Measurements from ENCODE around the gene GABRP. TPM values are rescaled to one million over a fixed set of nuclear protein-coding genes. Genes with fewer than 3 reads are reported as not detected.
A peak's percentile ranks its signal among the peaks of the same experiment; 100 is the strongest.

GABRP gene
- total and polyA plus RNA-seq, 12 donors, result 0.03 to 0.26 (median 0.13) TPM; not detected in 7

DNA sequence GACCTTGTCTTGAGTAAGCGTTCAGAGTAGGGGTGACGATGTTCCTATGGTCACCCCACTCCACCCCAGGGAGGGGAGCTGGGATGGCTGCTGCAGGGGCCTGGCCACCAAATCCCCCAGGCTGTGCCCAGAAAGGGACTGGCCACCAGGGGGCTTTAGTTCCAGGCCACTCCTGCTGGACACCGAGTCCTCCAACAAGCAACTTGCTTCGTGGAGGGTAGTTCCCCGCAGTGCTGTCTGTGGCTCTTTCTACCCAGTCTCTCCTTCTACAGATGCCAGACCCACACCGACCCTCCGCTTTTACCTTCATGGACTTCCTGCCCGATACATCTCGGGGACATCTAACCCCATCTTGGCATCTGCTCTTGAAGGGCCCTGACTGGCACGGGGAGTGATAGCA lies 35.7 kb upstream of the GABRP start:
- no peak for TF ChIP-seq POLR2A (IDR thresholded peaks at IDR 0.05)
- TF ChIP-seq, protein P1, sequence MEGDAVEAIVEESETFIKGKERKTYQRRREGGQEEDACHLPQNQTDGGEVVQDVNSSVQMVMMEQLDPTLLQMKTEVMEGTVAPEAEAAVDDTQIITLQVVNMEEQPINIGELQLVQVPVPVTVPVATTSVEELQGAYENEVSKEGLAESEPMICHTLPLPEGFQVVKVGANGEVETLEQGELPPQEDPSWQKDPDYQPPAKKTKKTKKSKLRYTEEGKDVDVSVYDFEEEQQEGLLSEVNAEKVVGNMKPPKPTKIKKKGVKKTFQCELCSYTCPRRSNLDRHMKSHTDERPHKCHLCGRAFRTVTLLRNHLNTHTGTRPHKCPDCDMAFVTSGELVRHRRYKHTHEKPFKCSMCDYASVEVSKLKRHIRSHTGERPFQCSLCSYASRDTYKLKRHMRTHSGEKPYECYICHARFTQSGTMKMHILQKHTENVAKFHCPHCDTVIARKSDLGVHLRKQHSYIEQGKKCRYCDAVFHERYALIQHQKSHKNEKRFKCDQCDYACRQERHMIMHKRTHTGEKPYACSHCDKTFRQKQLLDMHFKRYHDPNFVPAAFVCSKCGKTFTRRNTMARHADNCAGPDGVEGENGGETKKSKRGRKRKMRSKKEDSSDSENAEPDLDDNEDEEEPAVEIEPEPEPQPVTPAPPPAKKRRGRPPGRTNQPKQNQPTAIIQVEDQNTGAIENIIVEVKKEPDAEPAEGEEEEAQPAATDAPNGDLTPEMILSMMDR (IDR thresholded peaks at IDR 0.05), result peak in 3 of 6 experiments; percentile 3 to 27 (median 17)
- peaks cover 5 to 7% of the 10 kb centered on the region in 2 donors for H3K4me1 ChIP-seq (replicated peaks in 1 of 2)
- no peak overlapping the region for H3K27ac ChIP-seq
- WGBS, 4 donors, result 81 to 92% (median 85%) methylated on average over 8 to 10 of the region's 10 CpGs
- H3K9me3 ChIP-seq (replicated peaks in 1 of 3), result no peaks in the 10 kb centered on the region
- peaks cover 9% of the 10 kb centered on the region for H3K27me3 ChIP-seq
- DNase-seq, result peak in 2 of 7 donors; percentile 19 to 47
- no peaks in the 10 kb centered on the region for H3K36me3 ChIP-seq (replicated peaks in 1 of 2)
- H3K4me3 ChIP-seq, result no peak overlapping the region
- intact Hi-C loops (cut with DNase I), result loop anchor here in 1 of 2 donors (5.0 to 10.0 kb wide), 2 partner anchors 44 to 597 kb away; no protein-coding TSS in a partner anchor

DNA sequence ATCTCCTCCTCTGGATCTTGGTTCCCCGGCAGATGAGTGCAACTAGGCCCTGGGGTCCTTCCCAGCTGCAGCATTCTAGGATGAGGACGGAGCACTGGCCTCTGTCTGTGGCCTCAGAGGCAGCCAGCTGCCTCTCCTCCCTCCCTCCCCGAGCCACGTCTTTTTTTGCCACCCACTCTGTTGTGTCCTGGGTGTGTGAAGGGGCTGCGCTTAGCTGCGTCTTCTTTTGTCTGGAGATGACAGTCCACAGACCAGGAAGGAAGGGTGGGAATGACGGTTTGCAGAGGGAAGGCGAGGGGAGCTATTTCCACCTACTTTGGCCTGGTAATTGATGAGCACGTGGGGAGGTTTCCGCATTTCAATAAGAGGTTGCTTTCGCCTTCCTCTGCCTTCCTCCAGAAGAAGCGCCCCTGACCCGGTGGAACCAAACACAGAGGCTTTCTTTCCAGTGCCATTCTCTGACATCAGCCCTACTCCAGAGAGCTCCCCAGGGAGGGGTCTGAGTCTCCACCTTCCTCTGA lies 34.5 kb upstream of the GABRP start:
- 64 to 70% (median 66%) methylated on average over 13 of the region's 13 CpGs for WGBS, 4 donors
- Histone ChIP-seq H3K27me3 (peaks cover 9% of the 10 kb centered on the region), H3K27ac (no peak overlapping the region), H3K9me3 (replicated peaks in 1 of 3) (no peaks in the 10 kb centered on the region), H3K4me3 (no peak overlapping the region), H3K4me1 (replicated peaks in 1 of 2) (peaks cover 5 to 7% of the 10 kb centered on the region in 2 donors), H3K36me3 (replicated peaks in 1 of 2) (no peaks in the 10 kb centered on the region)
- TF ChIP-seq, protein P1 (IDR thresholded peaks at IDR 0.05), result no peak
- no peak for TF ChIP-seq POLR2A (IDR thresholded peaks at IDR 0.05)
- peak in 3 of 7 donors; percentile 14 to 52 (median 41) for DNase-seq
- intact Hi-C loops (cut with DNase I), result loop anchor here in 1 of 2 donors (5.0 to 10.0 kb wide), 2 partner anchors 43 to 596 kb away; no protein-coding TSS in a partner anchor

DNA sequence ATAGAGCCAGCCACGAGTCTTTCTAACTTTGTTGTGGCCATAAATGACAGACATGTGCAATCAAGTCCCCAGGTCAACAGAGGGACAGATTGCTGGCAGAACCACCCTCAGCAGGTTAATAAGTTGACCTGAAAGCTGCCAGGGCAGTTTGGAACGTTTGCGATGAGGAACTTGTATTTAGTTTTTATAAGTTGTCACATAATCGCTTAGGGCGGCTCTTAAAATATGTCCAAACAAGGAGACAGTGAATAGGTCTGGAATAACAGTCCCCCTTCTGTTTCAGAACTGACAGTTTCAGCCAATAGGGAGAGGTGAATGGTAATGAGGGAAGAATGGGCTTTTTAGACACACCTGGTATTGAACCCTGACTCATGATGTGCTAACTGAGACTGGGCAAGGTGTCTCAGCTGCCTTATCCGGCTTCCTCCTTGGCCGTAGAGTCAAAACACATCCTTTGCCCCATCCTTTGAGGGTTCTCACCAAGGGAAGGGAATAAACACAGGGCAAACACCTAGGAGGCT lies 33.6 kb upstream of the GABRP start:
- TF ChIP-seq, protein P1 (IDR thresholded peaks at IDR 0.05), result no peak
- TF ChIP-seq POLR2A (IDR thresholded peaks at IDR 0.05), result no peak
- intact Hi-C loops (cut with DNase I), result loop anchor here in 1 of 2 donors (5.0 to 10.0 kb wide), 2 partner anchors 42 to 595 kb away; no protein-coding TSS in a partner anchor

DNA sequence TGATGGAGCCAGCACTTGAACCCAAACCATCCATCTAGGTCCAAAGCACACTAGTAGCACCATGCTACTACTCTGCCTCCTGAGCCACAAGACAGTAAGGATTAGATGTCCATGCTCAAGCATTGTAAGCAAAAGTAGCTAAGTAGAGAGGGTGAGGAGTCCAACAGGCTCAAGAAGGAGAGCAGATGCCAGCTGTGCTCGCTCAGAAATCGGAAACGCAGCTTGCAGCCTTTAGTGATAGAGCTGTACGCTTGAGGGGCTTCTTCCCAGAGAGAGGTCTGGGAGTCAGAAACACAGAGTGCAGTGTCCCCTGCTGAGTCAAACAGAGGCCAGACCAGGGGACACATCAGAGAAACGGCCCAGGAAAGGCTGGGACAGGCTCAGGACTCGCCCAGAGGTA lies 32.7 kb upstream of the GABRP start:
- Histone ChIP-seq H3K27ac (no peak overlapping the region), H3K4me1 (replicated peaks in 1 of 2) (no peaks in the 10 kb centered on the region), H3K4me3 (no peak overlapping the region), H3K27me3 (no peaks in the 10 kb centered on the region), H3K36me3 (replicated peaks in 1 of 2) (no peaks in the 10 kb centered on the region), H3K9me3 (replicated peaks in 1 of 3) (no peaks in the 10 kb centered on the region)
- WGBS, 4 donors, result 66 to 87% (median 78%) methylated on average over 6 of the region's 6 CpGs
- DNase-seq, result peak in 1 of 7 donors; percentile 29
- TF ChIP-seq, protein P1 (IDR thresholded peaks at IDR 0.05), result no peak
- TF ChIP-seq POLR2A (IDR thresholded peaks at IDR 0.05), result no peak
- intact Hi-C loops (cut with DNase I), result no loop called here

More for the DNA sequence above, 33.6 kb upstream of the GABRP start:
- Histone ChIP-seq H3K4me3 (no peak overlapping the region), H3K27me3 (peaks cover 5% of the 10 kb centered on the region), H3K27ac (no peak overlapping the region), H3K4me1 (replicated peaks in 1 of 2) (no peaks in the 10 kb centered on the region), H3K9me3 (replicated peaks in 1 of 3) (no peaks in the 10 kb centered on the region), H3K36me3 (replicated peaks in 1 of 2) (no peaks in the 10 kb centered on the region)
- peak in 1 of 7 donors; percentile 15 for DNase-seq
- 66 to 80% (median 75%) methylated on average over 7 of the region's 7 CpGs for WGBS, 4 donors

Data from adrenal gland (tissue), 12 donors.